Prostate gland (tissue), 2 donors: ENCODE data around the gene APLF.

Experiments
- POLR2A ChIP-seq: fragments of 450-650 bp; IDR thresholded peaks from one replicate; pipeline ENCODE4 v1.6.1; 2016; ENCODE audit warnings: antibody characterized with exemption, mild to moderate bottlenecking
- POLR2AphosphoS5 ChIP-seq: sonication (generic); formaldehyde crosslinking; IDR thresholded peaks from one replicate; pipeline ENCODE4 v1.6.1; 2017; ENCODE audit warnings: antibody characterized with exemption
- TF ChIP-seq, protein P1 (sequence below), 4 experiments: fragments of 200-600 bp in 2 of 4; fragments of 450-650 bp in 2 of 4; sonication (generic) in 2 of 4; IDR thresholded peaks; 1 replicate in 3 of 4; 2 replicates in 1 of 4; pipeline ENCODE4 v1.5.1; 2016 to 2019; ENCODE audit warnings: antibody characterized with exemption in 4 of 4, mild to moderate bottlenecking in 2 of 4, moderate library complexity in 2 of 4

DNA sequence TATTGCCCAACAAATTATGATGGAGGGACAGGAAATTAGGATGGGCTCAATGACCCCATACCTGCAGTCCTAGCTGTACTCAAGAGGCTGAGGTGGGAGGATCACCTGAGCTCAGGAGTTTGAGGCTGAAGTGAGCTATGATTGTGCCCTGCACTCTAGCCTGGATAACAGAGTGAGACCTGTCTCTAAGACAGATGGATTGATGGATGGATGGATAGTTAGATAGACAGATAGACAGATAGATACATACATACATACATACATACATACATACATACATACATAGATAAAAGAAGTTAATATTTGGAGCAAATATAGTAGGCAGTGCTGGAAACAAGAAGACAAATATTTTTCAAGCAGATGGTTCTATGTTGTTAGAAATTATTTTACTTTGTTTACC, 97.9 kb downstream of the APLF start:
- TF ChIP-seq POLR2AphosphoS5 = no peak
- TF ChIP-seq, protein P1, sequence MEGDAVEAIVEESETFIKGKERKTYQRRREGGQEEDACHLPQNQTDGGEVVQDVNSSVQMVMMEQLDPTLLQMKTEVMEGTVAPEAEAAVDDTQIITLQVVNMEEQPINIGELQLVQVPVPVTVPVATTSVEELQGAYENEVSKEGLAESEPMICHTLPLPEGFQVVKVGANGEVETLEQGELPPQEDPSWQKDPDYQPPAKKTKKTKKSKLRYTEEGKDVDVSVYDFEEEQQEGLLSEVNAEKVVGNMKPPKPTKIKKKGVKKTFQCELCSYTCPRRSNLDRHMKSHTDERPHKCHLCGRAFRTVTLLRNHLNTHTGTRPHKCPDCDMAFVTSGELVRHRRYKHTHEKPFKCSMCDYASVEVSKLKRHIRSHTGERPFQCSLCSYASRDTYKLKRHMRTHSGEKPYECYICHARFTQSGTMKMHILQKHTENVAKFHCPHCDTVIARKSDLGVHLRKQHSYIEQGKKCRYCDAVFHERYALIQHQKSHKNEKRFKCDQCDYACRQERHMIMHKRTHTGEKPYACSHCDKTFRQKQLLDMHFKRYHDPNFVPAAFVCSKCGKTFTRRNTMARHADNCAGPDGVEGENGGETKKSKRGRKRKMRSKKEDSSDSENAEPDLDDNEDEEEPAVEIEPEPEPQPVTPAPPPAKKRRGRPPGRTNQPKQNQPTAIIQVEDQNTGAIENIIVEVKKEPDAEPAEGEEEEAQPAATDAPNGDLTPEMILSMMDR (IDR thresholded peaks at IDR 0.05) = no peak
- TF ChIP-seq POLR2A = no peak
